Lower leg skin (tissue), 4 donors: ENCODE results near the gene LIPG. TPM values are rescaled to one million over a fixed set of nuclear protein-coding genes. Genes with fewer than 3 reads are reported as not detected.

Experiments
- DNase-seq, 2 donors: peaks; one replicate each; pipeline ENCODE4 v3.0.0-alpha.2; 2019; ENCODE audit warnings: low spot score in 2 of 2
- H3K4me3 ChIP-seq: fragments of 200-600 bp; sonication (generic); 2 replicates; pipeline ENCODE4 v1.5.1; 2017; ENCODE audit warnings: mild to moderate bottlenecking, low read depth; ENCODE audit not compliant: poor library complexity, severe bottlenecking
- CTCF ChIP-seq, 3 donors: fragments of 450-650 bp; IDR thresholded peaks; one replicate each; pipeline ENCODE4 v1.5.1; 2016; ENCODE audit warnings: antibody characterized with exemption in 3 of 3, mild to moderate bottlenecking in 3 of 3, moderate library complexity in 2 of 3
- POLR2A ChIP-seq, 2 donors: fragments of 450-650 bp; IDR thresholded peaks; one replicate each; pipeline ENCODE4 v1.6.1; 2016 to 2017; ENCODE audit warnings: antibody characterized with exemption in 2 of 2, mild to moderate bottlenecking in 1 of 2, moderate library complexity in 1 of 2
- WGBS, 2 donors: methylation state at CpG; one replicate each; pipeline ENCODE4 v1.1.5; 2018; 5-methylcytosine and 5-hydroxymethylcytosine counted together
- intact Hi-C: fragments of 100-400 bp; cut with DNase I; formaldehyde crosslinking; loops from one replicate; pipeline ENCODE4 v1.15.0; 2023; ENCODE audit warnings: low total_unique reads
- total RNA-seq, 4 donors: library from RNA; depleted of rRNA; stranded (reverse); fragments of >200 nt; gene quantifications; one replicate each; pipeline ENCODE4 v1.1.0, GENCODE V29; 2016

Gene LIPG
- total RNA-seq, 4 donors from 2014 or later = 0.23 to 3.6 (median 2.0) TPM

GRCh38 chr18:49591775-49592174, 29.9 kb downstream of the LIPG start:
- intact Hi-C loops = no loop called here
- no peak for DNase-seq
- WGBS, 2 donors = 27 to 36% methylated on average over 4 of the region's 4 CpGs
- no peak overlapping the region for H3K4me3 ChIP-seq
- TF ChIP-seq POLR2A (IDR thresholded peaks at IDR 0.05) (no peak), CTCF (IDR thresholded peaks at IDR 0.05) (no peak)

- 69 to 79% methylated on average over 3 of the region's 3 CpGs for WGBS, 2 donors
- intact Hi-C loops = no loop called here
- no peak for DNase-seq
Measured at GRCh38 chr18:49596687-49597086, 34.8 kb downstream of the LIPG start.

GRCh38 chr18:49597157-49597931, 35.5 kb downstream of the LIPG start:
- DNase-seq = no peak
- H3K4me3 ChIP-seq = no peak overlapping the region
- intact Hi-C loops = no loop called here
- TF ChIP-seq CTCF (IDR thresholded peaks at IDR 0.05) (no peak), POLR2A (IDR thresholded peaks at IDR 0.05) (no peak)
- WGBS, 2 donors = 57 to 58% methylated on average over 8 of the region's 8 CpGs

More at GRCh38 chr18:49596687-49597086, 34.8 kb downstream of the LIPG start:
- H3K4me3 ChIP-seq = no peak overlapping the region
- TF ChIP-seq CTCF (IDR thresholded peaks at IDR 0.05) = no peak
- TF ChIP-seq POLR2A (IDR thresholded peaks at IDR 0.05) = no peak

- TF ChIP-seq POLR2A (IDR thresholded peaks at IDR 0.05) (no peak), CTCF (IDR thresholded peaks at IDR 0.05) (no peak)
- 84 to 92% methylated on average over 4 of the region's 4 CpGs for WGBS, 2 donors
- H3K4me3 ChIP-seq = no peak overlapping the region
- intact Hi-C loops = no loop called here
- no peak for DNase-seq
Measured at GRCh38 chr18:49601211-49601610, 39.4 kb downstream of the LIPG start.

GRCh38 chr18:49608366-49609255, 46.8 kb downstream of the LIPG start:
- DNase-seq = peak in 1 of 2 donors; percentile 37
- TF ChIP-seq CTCF (IDR thresholded peaks at IDR 0.05) (no peak), POLR2A (IDR thresholded peaks at IDR 0.05) (no peak)
- intact Hi-C loops = no loop called here
- 82 to 84% methylated on average over 4 of the region's 4 CpGs for WGBS, 2 donors
- H3K4me3 ChIP-seq = no peak overlapping the region
